Right atrium auricular region (tissue), 2 donors: Measurements from ENCODE around the gene NDUFAF8. TPM values are rescaled to one million over a fixed set of nuclear protein-coding genes. Genes with fewer than 3 reads are reported as not detected.

ENCODE experiments used
- DNase-seq: peaks from one replicate; pipeline ENCODE4 v3.0.0-alpha.2; 2019; ENCODE audit warnings: low spot score
- H3K27ac ChIP-seq, 2 donors: fragments of 200-600 bp; sonication (generic); 1 replicate in 1 of 2; 2 replicates in 1 of 2; pipeline ENCODE4 v1.5.1; 2016 to 2019
- H3K27me3 ChIP-seq, 2 donors: fragments of 200-600 bp; sonication (generic); one replicate each; pipeline versions ENCODE4 v1.5.1 to v1.6.0; 2017 to 2019
- H3K36me3 ChIP-seq: fragments of 200-600 bp; sonication (generic); one replicate; pipeline ENCODE4 v1.5.1; 2016
- H3K4me1 ChIP-seq, 2 donors: fragments of 200-600 bp; sonication (generic); one replicate each; pipeline versions ENCODE4 v1.5.1 to v1.6.0; 2017 to 2019
- H3K4me3 ChIP-seq, 2 donors: fragments of 200-600 bp; sonication (generic); 1 replicate in 1 of 2; 2 replicates in 1 of 2; pipeline ENCODE4 v1.5.1; 2017 to 2019; ENCODE audit warnings: mild to moderate bottlenecking in 1 of 2, moderate library complexity in 1 of 2
- H3K9me3 ChIP-seq, 2 donors: fragments of 200-600 bp; sonication (generic); one replicate each; pipeline ENCODE4 v1.5.1; 2019
- CTCF ChIP-seq, 2 donors: fragments of 200-600 bp; sonication (generic); IDR thresholded peaks; one replicate each; pipeline ENCODE4 v1.5.1; 2019; ENCODE audit warnings: antibody characterized with exemption in 2 of 2
- total RNA-seq, 2 donors: library from RNA; depleted of rRNA; stranded (reverse); fragments of >200 nt; gene quantifications; one replicate each; pipeline ENCODE4 v1.1.0, GENCODE V29; 2016

NDUFAF8 gene
- total RNA-seq, 2 donors from 2014 or later: 53.1 to 53.5 TPM

- Histone ChIP-seq H3K27ac (no peak overlapping the region), H3K27me3 (no peaks in the 10 kb centered on the region), H3K4me3 (no peak overlapping the region), H3K4me1 (peaks cover 0 to 23% of the 10 kb centered on the region in 2 donors), H3K9me3 (no peaks in the 10 kb centered on the region), H3K36me3 (peaks cover 26% of the 10 kb centered on the region)
- no peak for TF ChIP-seq CTCF (IDR thresholded peaks at IDR 0.05)
- DNase-seq: no peak
Measured at GRCh38 chr17:81233811-81234505, 5.2 kb upstream of the NDUFAF8 start.

- no peaks in the 10 kb centered on the region for H3K9me3 ChIP-seq
- H3K27ac ChIP-seq: no peak overlapping the region
- H3K36me3 ChIP-seq: peaks cover 22% of the 10 kb centered on the region
- H3K4me3 ChIP-seq: no peak overlapping the region
- TF ChIP-seq CTCF (IDR thresholded peaks at IDR 0.05): no peak
- H3K27me3 ChIP-seq: no peaks in the 10 kb centered on the region
- H3K4me1 ChIP-seq: peaks cover 0 to 24% of the 10 kb centered on the region in 2 donors
- DNase-seq: no peak
Measured at GRCh38 chr17:81234506-81234855, 4.6 kb upstream of the NDUFAF8 start.

GRCh38 chr17:81234940-81235821 is 3.9 kb upstream of the NDUFAF8 start:
- H3K9me3 ChIP-seq: no peaks in the 10 kb centered on the region
- no peak overlapping the region for H3K27ac ChIP-seq
- no peak for TF ChIP-seq CTCF (IDR thresholded peaks at IDR 0.05)
- peaks cover 0 to 31% of the 10 kb centered on the region in 2 donors for H3K4me1 ChIP-seq
- no peak overlapping the region for H3K4me3 ChIP-seq
- DNase-seq: no peak
- H3K36me3 ChIP-seq: peaks cover 21% of the 10 kb centered on the region
- H3K27me3 ChIP-seq: no peaks in the 10 kb centered on the region

GRCh38 chr17:81235822-81236740 is 3.0 kb upstream of the NDUFAF8 start:
- Histone ChIP-seq H3K36me3 (peaks cover 21% of the 10 kb centered on the region), H3K9me3 (no peaks in the 10 kb centered on the region), H3K27me3 (no peaks in the 10 kb centered on the region), H3K4me3 (no peak overlapping the region), H3K4me1 (peaks cover 0 to 37% of the 10 kb centered on the region in 2 donors), H3K27ac (no peak overlapping the region)
- no peak for DNase-seq
- TF ChIP-seq CTCF (IDR thresholded peaks at IDR 0.05): no peak

GRCh38 chr17:81236784-81237183 is 2.3 kb upstream of the NDUFAF8 start:
- Histone ChIP-seq H3K27me3 (no peaks in the 10 kb centered on the region), H3K27ac (no peak overlapping the region), H3K36me3 (peaks cover 17% of the 10 kb centered on the region), H3K4me3 (no peak overlapping the region), H3K4me1 (peaks cover 0 to 37% of the 10 kb centered on the region in 2 donors), H3K9me3 (no peaks in the 10 kb centered on the region)
- no peak for TF ChIP-seq CTCF (IDR thresholded peaks at IDR 0.05)
- no peak for DNase-seq
